ENCODE results near the gene HTT. TPM values are rescaled to one million over a fixed set of nuclear protein-coding genes. Genes with fewer than 3 reads are reported as not detected.

HTT gene
- total RNA-seq, 1 experiment from 2014 or later = 64.4 TPM

- no peak overlapping the region for H2AK5ac ChIP-seq (ENCODE audit: insufficient read length, low read length)
- no peak overlapping the region for H2BK15ac ChIP-seq (ENCODE audit: low read depth, low read length)
- H2BK120ac ChIP-seq (ENCODE audit: low read depth, low read length, poor library complexity, severe bottlenecking) = no peak overlapping the region
- no peak overlapping the region for H4K5ac ChIP-seq (ENCODE audit: insufficient read length, low read depth, low read length)
- DNase-seq = no peak
- H3K9ac ChIP-seq (ENCODE audit: extremely low read depth, insufficient read length, low read length) = no peak overlapping the region
- H3K4me1 Mint-ChIP-seq = no peaks in the 10 kb centered on the region
- H4K91ac ChIP-seq (ENCODE audit: insufficient read length, low read depth, low read length) = no peak overlapping the region
- no peaks in the 10 kb centered on the region for H3K27me3 ChIP-seq (ENCODE audit: insufficient read depth, low read length)
- H3K79me2 ChIP-seq (ENCODE audit: insufficient read depth, low read length) = no peaks in the 10 kb centered on the region
- H2BK20ac ChIP-seq (ENCODE audit: low read depth, low read length, poor library complexity, severe bottlenecking) = no peak overlapping the region
- H4K20me1 ChIP-seq (ENCODE audit: control insufficient read depth, insufficient read depth, insufficient read length) = peaks cover 2% of the 10 kb centered on the region
- H4K8ac ChIP-seq (replicated peaks; ENCODE audit: insufficient read length, low read depth, low read length) = no peak overlapping the region
- no peaks in the 10 kb centered on the region for H3K79me1 ChIP-seq (ENCODE audit: insufficient read depth, low read depth, low read length, poor library complexity, severe bottlenecking)
- H3K14ac ChIP-seq (ENCODE audit: insufficient read depth, low read length) = no peak overlapping the region
- H3K56ac ChIP-seq (ENCODE audit: insufficient read length, low read depth, low read length) = no peak overlapping the region
- H3K4me2 ChIP-seq (ENCODE audit: insufficient read depth, insufficient read length, low read length) = no peak overlapping the region
- peaks cover 11 to 61% (median 51%) of the 10 kb centered on the region in 3 experiments; a peak in 6 of 7 replicates for H3K36me3 Mint-ChIP-seq (ENCODE audit: insufficient read depth in 1 of 3, low read depth in 3 of 3)
- H2AFZ ChIP-seq (ENCODE audit: low read length) = no peak overlapping the region
- H2BK12ac ChIP-seq (ENCODE audit: insufficient read length, low read depth, low read length) = no peak overlapping the region
- H3K27ac Mint-ChIP-seq = no peak overlapping the region
- H3K9me3 Mint-ChIP-seq = no peaks in the 10 kb centered on the region
- TF ChIP-seq, protein P1, sequence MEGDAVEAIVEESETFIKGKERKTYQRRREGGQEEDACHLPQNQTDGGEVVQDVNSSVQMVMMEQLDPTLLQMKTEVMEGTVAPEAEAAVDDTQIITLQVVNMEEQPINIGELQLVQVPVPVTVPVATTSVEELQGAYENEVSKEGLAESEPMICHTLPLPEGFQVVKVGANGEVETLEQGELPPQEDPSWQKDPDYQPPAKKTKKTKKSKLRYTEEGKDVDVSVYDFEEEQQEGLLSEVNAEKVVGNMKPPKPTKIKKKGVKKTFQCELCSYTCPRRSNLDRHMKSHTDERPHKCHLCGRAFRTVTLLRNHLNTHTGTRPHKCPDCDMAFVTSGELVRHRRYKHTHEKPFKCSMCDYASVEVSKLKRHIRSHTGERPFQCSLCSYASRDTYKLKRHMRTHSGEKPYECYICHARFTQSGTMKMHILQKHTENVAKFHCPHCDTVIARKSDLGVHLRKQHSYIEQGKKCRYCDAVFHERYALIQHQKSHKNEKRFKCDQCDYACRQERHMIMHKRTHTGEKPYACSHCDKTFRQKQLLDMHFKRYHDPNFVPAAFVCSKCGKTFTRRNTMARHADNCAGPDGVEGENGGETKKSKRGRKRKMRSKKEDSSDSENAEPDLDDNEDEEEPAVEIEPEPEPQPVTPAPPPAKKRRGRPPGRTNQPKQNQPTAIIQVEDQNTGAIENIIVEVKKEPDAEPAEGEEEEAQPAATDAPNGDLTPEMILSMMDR (conservative IDR thresholded peaks at IDR 0.05) = no peak
- no peaks in the 10 kb centered on the region for H3K27me3 Mint-ChIP-seq (ENCODE audit: low read depth)
- H3K23ac ChIP-seq (ENCODE audit: insufficient read length, low read depth, low read length) = no peak overlapping the region
- no peak overlapping the region for H3K4me3 Mint-ChIP-seq
- no peaks in the 10 kb centered on the region for H3K9me3 ChIP-seq (ENCODE audit: control insufficient read depth, low read depth, low read length)
- H3T11ph ChIP-seq (ENCODE audit: low read length) = no peak overlapping the region
- no peak overlapping the region for H2BK5ac ChIP-seq (ENCODE audit: insufficient read length, low read length)
- no peaks in the 10 kb centered on the region for H3K23me2 ChIP-seq (ENCODE audit: insufficient read length, low read depth, low read length, poor library complexity, severe bottlenecking)
- no peak overlapping the region for H3K18ac ChIP-seq (ENCODE audit: insufficient read length, low read depth, low read length)
- no peak overlapping the region for H3K27ac ChIP-seq (ENCODE audit: insufficient read length, low read depth, low read length)
- H3K4ac ChIP-seq (ENCODE audit: low read depth, low read length) = no peak overlapping the region
- no peaks in the 10 kb centered on the region for H3K4me1 ChIP-seq (ENCODE audit: insufficient read depth, low read length)
Observed at GRCh38 chr4:3189459-3189858, 115.0 kb downstream of the HTT start.
